ENCODE data around the gene SAT2.

DNA sequence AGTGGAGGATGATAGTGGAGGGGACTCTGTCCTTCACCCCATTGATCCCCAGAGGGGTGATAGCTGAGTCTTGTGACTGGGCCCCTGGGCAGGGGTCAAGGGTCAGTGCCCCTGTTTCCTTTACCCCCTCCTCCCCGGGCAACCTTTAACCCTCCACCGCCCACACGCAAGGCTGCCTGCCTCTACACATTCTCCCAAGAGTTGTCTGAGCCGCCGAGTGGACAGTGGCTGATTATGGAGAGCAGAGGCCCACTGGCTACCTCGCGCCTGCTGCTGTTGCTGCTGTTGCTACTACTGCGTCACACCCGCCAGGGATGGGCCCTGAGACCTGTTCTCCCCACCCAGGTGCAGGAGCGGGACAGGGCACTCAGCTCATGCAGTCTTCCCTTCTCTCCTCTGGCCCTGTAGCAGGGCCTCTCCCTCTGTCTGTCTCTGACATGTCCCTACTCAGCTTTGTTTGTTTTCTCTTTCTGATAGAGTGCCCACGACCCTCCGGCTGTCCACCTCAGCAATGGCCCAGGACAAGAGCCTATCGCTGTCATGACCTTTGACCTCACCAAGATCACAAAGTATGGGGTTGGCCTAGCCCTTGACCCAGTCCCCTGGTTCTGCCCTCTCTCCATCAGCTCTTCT lies 2.4 kb upstream of the SAT2 start, which contains the start of gene SHBG:
- TF ChIP-seq, protein P1, sequence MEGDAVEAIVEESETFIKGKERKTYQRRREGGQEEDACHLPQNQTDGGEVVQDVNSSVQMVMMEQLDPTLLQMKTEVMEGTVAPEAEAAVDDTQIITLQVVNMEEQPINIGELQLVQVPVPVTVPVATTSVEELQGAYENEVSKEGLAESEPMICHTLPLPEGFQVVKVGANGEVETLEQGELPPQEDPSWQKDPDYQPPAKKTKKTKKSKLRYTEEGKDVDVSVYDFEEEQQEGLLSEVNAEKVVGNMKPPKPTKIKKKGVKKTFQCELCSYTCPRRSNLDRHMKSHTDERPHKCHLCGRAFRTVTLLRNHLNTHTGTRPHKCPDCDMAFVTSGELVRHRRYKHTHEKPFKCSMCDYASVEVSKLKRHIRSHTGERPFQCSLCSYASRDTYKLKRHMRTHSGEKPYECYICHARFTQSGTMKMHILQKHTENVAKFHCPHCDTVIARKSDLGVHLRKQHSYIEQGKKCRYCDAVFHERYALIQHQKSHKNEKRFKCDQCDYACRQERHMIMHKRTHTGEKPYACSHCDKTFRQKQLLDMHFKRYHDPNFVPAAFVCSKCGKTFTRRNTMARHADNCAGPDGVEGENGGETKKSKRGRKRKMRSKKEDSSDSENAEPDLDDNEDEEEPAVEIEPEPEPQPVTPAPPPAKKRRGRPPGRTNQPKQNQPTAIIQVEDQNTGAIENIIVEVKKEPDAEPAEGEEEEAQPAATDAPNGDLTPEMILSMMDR (optimal IDR thresholded peaks at IDR 0.05 in 1 of 3, IDR thresholded peaks at IDR 0.05 in 1 of 3, conservative IDR thresholded peaks at IDR 0.05 in 1 of 3; ENCODE audit: extremely low read depth in 1 of 3, insufficient read depth in 2 of 3, low read length in 3 of 3) = no peak
- no peak for TF ChIP-seq EZH2 (IDR thresholded peaks at IDR 0.05; ENCODE audit: low read length)

Measured in keratinocyte (primary cell).